Measurements from ENCODE around the gene PDE6A.
"Not testable (repeated sequence)": the region's sequence is repeated elsewhere in the genome, so short reads cannot be mapped to it uniquely, and the experiment has no call there.

Gene PDE6A

DNA sequence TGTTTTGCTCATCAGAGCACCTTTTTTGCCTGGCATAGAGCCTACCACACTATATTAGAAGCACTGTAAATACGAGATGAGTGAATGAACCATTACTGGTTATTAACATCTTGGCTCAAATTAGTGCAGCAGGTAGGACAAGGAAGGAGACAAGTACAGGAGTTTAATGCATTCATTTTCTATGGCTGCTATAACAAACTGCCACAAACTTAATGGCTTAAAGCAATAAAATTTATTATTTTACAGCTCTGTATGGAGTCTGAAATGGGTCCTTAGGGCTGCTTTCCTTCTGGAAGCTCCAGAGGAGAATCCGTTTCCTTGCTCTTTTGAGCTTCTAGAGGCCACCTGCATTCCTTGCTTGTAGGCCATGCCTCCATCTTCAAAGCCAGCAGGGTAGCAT lies 59.1 kb downstream of the PDE6A start:
- DNase-seq (ENCODE audit: low read depth in 1 of 2, low spot score in 1 of 2) = no peak
- TF ChIP-seq, protein P1, sequence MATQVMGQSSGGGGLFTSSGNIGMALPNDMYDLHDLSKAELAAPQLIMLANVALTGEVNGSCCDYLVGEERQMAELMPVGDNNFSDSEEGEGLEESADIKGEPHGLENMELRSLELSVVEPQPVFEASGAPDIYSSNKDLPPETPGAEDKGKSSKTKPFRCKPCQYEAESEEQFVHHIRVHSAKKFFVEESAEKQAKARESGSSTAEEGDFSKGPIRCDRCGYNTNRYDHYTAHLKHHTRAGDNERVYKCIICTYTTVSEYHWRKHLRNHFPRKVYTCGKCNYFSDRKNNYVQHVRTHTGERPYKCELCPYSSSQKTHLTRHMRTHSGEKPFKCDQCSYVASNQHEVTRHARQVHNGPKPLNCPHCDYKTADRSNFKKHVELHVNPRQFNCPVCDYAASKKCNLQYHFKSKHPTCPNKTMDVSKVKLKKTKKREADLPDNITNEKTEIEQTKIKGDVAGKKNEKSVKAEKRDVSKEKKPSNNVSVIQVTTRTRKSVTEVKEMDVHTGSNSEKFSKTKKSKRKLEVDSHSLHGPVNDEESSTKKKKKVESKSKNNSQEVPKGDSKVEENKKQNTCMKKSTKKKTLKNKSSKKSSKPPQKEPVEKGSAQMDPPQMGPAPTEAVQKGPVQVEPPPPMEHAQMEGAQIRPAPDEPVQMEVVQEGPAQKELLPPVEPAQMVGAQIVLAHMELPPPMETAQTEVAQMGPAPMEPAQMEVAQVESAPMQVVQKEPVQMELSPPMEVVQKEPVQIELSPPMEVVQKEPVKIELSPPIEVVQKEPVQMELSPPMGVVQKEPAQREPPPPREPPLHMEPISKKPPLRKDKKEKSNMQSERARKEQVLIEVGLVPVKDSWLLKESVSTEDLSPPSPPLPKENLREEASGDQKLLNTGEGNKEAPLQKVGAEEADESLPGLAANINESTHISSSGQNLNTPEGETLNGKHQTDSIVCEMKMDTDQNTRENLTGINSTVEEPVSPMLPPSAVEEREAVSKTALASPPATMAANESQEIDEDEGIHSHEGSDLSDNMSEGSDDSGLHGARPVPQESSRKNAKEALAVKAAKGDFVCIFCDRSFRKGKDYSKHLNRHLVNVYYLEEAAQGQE (IDR thresholded peaks at IDR 0.05; ENCODE audit: insufficient replicate concordance, low read depth) = no peak
- TF ChIP-seq POLR2AphosphoS5 (IDR thresholded peaks at IDR 0.05; ENCODE audit: low read depth) (no peak), GABPA (IDR thresholded peaks at IDR 0.05; ENCODE audit: low read depth) (no peak), SPI1 (IDR thresholded peaks at IDR 0.05; ENCODE audit: borderline replicate concordance, low read depth) (no peak)
- TF ChIP-seq, protein P2, sequence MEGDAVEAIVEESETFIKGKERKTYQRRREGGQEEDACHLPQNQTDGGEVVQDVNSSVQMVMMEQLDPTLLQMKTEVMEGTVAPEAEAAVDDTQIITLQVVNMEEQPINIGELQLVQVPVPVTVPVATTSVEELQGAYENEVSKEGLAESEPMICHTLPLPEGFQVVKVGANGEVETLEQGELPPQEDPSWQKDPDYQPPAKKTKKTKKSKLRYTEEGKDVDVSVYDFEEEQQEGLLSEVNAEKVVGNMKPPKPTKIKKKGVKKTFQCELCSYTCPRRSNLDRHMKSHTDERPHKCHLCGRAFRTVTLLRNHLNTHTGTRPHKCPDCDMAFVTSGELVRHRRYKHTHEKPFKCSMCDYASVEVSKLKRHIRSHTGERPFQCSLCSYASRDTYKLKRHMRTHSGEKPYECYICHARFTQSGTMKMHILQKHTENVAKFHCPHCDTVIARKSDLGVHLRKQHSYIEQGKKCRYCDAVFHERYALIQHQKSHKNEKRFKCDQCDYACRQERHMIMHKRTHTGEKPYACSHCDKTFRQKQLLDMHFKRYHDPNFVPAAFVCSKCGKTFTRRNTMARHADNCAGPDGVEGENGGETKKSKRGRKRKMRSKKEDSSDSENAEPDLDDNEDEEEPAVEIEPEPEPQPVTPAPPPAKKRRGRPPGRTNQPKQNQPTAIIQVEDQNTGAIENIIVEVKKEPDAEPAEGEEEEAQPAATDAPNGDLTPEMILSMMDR (IDR thresholded peaks at IDR 0.05; ENCODE audit: insufficient read depth, low read length) = no peak
- no peak overlapping the region for H3K27ac ChIP-seq (replicated peaks)
- no peaks in the 10 kb centered on the region for H3K27me3 ChIP-seq (ENCODE audit: insufficient read depth, poor library complexity, severe bottlenecking)
- no peak overlapping the region for H3K4me3 ChIP-seq (replicated peaks; ENCODE audit: insufficient read depth, low read length)

DNA sequence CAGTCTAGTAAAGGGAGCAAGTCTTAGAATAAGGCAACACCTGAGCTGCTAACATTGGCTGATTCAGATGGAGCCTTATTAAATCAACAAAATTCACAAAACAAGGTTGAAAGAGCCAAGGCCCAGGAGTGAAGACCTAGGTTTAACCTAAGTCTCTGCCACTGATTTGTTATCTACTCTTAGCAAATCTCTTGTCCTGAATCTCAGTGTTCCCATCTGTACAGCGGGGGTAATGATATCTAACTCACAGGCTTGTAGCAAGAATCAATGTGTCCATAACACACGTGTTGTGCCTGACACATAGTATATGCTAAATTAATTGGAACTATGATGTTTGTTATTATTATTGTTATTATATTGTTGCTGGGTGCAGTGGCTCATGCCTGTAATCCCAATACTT lies 61.0 kb downstream of the PDE6A start:
- TF ChIP-seq SPI1 (IDR thresholded peaks at IDR 0.05; ENCODE audit: borderline replicate concordance, low read depth) = no peak
- TF ChIP-seq POLR2AphosphoS5 (IDR thresholded peaks at IDR 0.05; ENCODE audit: low read depth) = no peak
- TF ChIP-seq, protein P2 (IDR thresholded peaks at IDR 0.05; ENCODE audit: insufficient read depth, low read length) = no peak
- no peak for TF ChIP-seq GABPA (IDR thresholded peaks at IDR 0.05; ENCODE audit: low read depth)
- TF ChIP-seq, protein P1 (IDR thresholded peaks at IDR 0.05; ENCODE audit: insufficient replicate concordance, low read depth) = no peak
- Histone ChIP-seq H3K27me3 (ENCODE audit: insufficient read depth, poor library complexity, severe bottlenecking) (no peaks in the 10 kb centered on the region), H3K4me3 (replicated peaks; ENCODE audit: insufficient read depth, low read length) (no peak overlapping the region), H3K27ac (replicated peaks) (no peak overlapping the region)
- no peak for DNase-seq (ENCODE audit: low read depth in 1 of 2, low spot score in 1 of 2)

DNA sequence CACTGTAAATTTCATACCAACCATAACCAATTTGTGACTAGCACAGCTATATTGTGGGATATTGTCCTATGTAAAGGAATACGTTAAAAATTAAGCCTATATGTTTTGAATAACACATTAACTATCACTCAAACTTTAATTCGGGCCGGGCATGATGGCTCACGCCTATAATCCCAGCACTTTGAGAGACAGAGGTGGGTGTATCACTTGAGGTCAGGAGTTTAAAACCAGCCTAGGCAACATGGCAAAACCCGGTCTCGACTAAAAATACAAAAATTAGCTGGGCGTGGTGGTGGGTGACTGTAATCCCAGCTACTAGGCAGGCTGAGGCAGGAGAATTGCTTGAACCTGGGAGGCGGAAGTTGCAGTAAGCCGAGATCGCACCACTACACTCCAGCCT lies 62.0 kb downstream of the PDE6A start:
- DNase-seq (ENCODE audit: low read depth in 1 of 2, low spot score in 1 of 2); H3K4me3 ChIP-seq (replicated peaks; ENCODE audit: insufficient read depth, low read length); H3K27ac ChIP-seq (replicated peaks); H3K27me3 ChIP-seq (ENCODE audit: insufficient read depth, poor library complexity, severe bottlenecking): not testable (repeated sequence)

DNA sequence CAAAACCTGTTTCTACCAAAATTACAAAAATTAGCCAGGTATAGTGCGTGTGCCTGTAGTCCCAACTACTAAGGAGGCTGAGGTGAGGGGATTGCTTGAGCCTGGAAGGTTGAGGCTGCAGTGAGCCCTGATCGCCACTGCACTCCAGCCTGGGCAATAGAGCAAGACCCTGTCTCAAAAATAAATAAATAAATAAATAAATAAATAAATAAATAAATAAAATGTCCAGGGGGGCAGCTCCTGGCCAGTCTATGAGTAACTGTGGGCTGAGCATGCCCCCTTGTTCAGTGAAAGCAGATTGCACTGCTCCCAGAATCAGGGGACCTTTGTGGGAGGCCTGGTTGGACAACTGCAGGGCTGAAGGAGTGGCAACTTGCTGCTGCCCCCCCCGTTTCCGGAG lies 62.7 kb downstream of the PDE6A start:
- Histone ChIP-seq H3K27me3 (ENCODE audit: insufficient read depth, poor library complexity, severe bottlenecking) (no peaks in the 10 kb centered on the region), H3K4me3 (replicated peaks; ENCODE audit: insufficient read depth, low read length) (no peak overlapping the region), H3K27ac (replicated peaks) (no peak overlapping the region)
- TF ChIP-seq, protein P1 (IDR thresholded peaks at IDR 0.05; ENCODE audit: insufficient replicate concordance, low read depth) = no peak
- TF ChIP-seq GABPA (IDR thresholded peaks at IDR 0.05; ENCODE audit: low read depth) = no peak
- DNase-seq (ENCODE audit: low read depth in 1 of 2, low spot score in 1 of 2) = no peak

Measured in HL-60 (cell line).